HG03469 (cell line): ENCODE results near the gene DPP9.
A peak's percentile ranks its signal among the peaks of the same experiment; 100 is the strongest.
"Not testable (repeated sequence)": the region's sequence is repeated elsewhere in the genome, so short reads cannot be mapped to it uniquely, and the experiment has no call there.

Source experiments
- ATAC-seq: cut with Tn5 transposase; IDR thresholded peaks from one replicate; pipeline ENCODE4 v1.9.1; 2021; ENCODE audit warnings: mild to moderate bottlenecking, moderate library complexity, moderate number of reproducible peaks; ENCODE audit not compliant: unreplicated experiment

Gene DPP9

GRCh38 chr19:4723595-4724514 is at the start of gene DPP9:
TSS of gene DPP9 (minus strand) at chr19:4723842. CDS start at chr19:4719906, 3,936 bp downstream.
- peak; percentile 86 for ATAC-seq

- ATAC-seq, result no peak
Measured at GRCh38 chr19:4773047-4773640, 49.5 kb upstream of the DPP9 start.

GRCh38 chr19:4772566-4772965 is 48.9 kb upstream of the DPP9 start:
- no peak for ATAC-seq

GRCh38 chr19:4768934-4769777 is 45.5 kb upstream of the DPP9 start:
- ATAC-seq, result no peak

- no peak for ATAC-seq
Measured at GRCh38 chr19:4764393-4764660, 40.7 kb upstream of the DPP9 start.

GRCh38 chr19:4763021-4763420 is 39.4 kb upstream of the DPP9 start:
- ATAC-seq, result no peak

GRCh38 chr19:4760285-4760650 is 36.6 kb upstream of the DPP9 start:
- no peak for ATAC-seq

GRCh38 chr19:4759388-4760284 is 36.0 kb upstream of the DPP9 start:
- ATAC-seq, result no peak

GRCh38 chr19:4758659-4759058 is 35.0 kb upstream of the DPP9 start:
- ATAC-seq, result no peak

GRCh38 chr19:4758082-4758481 is 34.4 kb upstream of the DPP9 start:
- no peak for ATAC-seq

GRCh38 chr19:4755459-4755858 is 31.8 kb upstream of the DPP9 start:
- no peak for ATAC-seq

GRCh38 chr19:4754248-4754647 is 30.6 kb upstream of the DPP9 start:
- no peak for ATAC-seq

GRCh38 chr19:4749870-4750590 is 26.4 kb upstream of the DPP9 start:
- no peak for ATAC-seq

- no peak for ATAC-seq
Measured at GRCh38 chr19:4748589-4748988, 24.9 kb upstream of the DPP9 start.

GRCh38 chr19:4748185-4748584 is 24.5 kb upstream of the DPP9 start:
- ATAC-seq, result no peak

- ATAC-seq, result no peak
Measured at GRCh38 chr19:4745986-4746385, 22.3 kb upstream of the DPP9 start.

GRCh38 chr19:4745175-4745574 is 21.5 kb upstream of the DPP9 start:
- not testable (repeated sequence) for ATAC-seq

- ATAC-seq, result no peak
Measured at GRCh38 chr19:4744451-4745174, 21.0 kb upstream of the DPP9 start.
